Stimulated activated CD8-positive, alpha-beta memory T cell treated with anti-CD3 and anti-CD28 coated beads, Interleukin-4, amount 100 ng/mL, for 48 hours (primary cell): ENCODE measurements around the gene PCDHGB3.
"Not testable (repeated sequence)": the region's sequence is repeated elsewhere in the genome, so short reads cannot be mapped to it uniquely, and the experiment has no call there.

Experiments
- DNase-seq: peaks from one replicate; pipeline ENCODE4 v3.0.0-alpha.2; 2020

Gene PCDHGB3

DNA sequence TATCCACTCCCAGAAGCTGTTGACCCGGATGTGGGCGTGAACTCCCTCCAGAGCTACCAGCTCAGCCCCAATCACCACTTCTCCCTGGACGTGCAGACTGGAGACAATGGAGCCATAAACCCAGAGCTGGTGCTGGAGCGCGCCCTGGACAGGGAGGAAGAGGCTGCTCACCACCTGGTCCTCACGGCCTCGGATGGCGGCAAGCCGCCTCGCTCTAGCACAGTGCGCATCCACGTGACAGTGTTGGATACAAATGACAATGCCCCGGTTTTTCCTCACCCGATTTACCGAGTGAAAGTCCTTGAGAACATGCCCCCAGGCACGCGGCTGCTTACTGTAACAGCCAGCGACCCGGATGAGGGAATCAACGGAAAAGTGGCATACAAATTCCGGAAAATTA is 23.2 kb downstream of the PCDHGB3 start:
- DNase-seq = no peak

DNA sequence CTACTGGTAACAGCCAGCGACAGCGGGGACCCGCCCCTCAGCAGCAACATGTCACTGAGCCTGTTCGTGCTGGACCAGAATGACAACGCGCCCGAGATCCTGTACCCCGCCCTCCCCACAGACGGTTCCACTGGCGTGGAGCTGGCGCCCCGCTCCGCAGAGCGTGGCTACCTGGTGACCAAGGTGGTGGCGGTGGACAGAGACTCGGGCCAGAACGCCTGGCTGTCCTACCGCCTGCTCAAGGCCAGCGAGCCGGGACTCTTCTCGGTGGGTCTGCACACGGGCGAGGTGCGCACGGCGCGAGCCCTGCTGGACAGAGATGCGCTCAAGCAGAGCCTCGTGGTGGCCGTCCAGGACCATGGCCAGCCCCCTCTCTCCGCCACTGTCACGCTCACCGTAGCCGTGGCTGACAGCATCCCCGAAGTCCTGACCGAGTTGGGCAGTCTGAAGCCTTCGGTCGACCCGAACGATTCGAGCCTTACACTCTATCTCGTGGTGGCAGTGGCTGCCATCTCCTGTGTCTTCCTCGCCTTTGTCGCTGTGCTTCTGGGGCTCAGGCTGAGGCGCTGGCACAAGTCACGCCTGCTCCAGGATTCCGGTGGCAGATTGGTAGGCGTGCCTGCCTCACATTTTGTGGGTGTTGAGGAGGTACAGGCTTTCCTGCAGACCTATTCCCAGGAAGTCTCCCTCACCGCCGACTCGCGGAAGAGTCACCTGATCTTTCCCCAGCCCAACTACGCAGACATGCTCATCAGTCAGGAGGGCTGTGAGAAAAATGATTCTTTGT is 24.6 kb downstream of the PCDHGB3 start:
- not testable (repeated sequence) for DNase-seq

DNA sequence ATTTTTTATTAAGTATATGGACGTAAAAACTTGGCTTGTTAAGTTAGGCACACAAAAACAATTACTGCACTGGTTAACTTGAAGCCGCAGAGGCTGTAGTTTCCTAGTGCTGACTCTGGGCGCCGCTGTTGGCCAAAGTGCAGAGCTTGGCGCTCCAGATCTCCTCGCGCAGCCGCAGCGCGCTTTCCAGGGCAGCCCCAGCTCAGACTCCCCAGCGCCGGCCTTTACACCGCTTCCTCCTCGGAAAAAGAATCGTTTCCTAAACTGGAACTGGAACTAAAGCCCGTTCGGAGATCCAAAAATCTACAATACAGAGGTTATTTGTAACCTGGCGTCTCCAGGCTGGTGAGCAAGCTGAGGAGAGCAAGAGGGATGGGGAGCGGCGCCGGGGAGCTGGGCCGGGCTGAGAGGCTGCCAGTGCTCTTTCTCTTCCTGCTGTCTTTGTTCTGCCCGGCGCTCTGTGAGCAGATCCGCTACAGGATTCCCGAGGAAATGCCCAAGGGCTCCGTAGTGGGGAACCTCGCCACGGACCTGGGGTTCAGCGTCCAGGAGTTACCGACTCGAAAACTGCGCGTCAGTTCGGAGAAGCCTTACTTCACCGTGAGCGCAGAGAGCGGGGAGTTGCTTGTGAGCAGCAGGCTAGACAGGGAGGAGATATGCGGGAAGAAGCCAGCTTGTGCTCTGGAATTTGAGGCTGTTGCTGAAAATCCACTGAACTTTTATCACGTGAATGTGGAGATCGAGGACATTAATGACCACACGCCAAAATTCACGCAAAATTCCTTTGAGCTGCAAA is 27.9 kb downstream of the PCDHGB3 start, which contains the start of gene PCDHGB5:
Gene PCDHGB5 (plus strand): TSS at position 192 of the 796 bp plus-strand sequence. CDS start 181 bp downstream, at position 373.
- peak; percentile 52 for DNase-seq

DNA sequence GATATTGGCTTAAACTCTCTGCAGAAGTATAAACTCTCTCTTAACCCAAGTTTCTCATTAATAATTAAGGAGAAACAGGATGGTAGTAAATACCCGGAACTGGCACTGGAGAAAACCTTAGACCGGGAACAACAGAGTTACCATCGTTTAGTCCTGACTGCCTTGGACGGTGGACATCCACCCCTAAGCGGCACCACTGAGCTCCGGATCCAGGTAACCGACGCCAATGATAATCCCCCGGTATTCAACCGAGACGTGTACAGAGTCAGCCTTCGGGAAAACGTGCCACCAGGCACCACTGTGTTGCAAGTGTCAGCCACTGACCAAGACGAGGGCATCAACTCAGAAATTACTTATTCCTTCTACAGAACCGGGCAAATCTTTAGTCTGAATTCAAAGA is 28.6 kb downstream of the PCDHGB3 start:
- DNase-seq = no peak

DNA sequence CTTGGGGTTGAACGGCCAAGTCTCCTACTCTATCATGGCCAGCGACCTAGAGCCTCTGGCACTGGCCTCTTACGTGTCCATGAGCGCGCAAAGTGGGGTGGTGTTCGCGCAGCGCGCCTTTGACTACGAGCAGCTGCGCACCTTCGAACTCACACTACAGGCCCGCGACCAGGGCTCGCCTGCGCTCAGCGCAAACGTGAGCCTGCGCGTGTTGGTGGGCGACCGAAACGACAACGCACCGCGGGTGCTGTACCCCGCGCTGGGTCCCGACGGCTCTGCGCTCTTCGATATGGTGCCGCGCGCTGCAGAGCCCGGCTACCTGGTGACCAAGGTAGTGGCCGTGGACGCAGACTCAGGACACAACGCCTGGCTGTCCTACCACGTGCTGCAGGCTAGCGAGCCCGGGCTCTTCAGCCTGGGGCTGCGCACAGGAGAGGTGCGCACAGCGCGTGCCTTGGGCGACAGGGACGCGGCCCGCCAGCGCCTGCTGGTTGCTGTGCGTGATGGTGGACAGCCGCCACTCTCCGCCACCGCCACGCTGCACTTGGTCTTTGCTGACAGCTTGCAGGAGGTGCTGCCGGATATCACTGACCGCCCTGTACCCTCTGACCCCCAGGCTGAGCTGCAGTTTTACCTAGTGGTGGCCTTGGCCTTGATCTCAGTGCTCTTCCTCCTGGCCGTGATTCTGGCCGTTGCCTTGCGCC is 29.7 kb downstream of the PCDHGB3 start:
- DNase-seq = no peak

DNA sequence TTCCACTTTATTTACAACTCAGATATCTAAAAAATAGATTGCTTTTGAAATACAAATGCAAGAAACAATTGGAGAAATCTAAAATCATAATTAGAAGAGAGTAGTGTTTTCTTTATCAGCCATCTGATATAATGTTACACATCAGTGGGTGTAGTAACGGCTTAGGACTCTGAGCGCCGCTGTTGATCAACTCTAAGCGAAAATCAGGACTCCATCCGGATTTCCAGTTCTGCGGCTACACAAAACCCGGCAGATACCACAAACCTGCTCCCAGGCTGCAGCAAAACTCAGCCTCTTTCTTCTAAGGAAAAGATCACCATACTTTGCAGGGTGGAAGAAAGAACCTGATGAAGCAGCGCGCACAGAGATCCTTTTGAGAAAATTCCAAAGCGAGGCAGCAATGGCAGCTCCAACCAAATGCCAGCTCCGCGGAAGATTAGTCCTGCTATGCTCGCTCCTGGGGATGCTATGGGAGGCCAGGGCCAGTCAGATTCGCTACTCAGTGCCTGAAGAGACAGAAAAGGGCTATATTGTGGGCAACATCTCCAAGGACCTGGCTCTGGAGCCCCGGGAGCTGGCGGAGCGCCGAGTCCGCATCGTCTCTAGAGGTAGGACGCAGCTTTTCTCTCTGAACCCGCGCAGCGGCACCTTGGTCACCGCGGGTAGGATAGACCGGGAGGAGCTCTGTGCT is 32.7 kb downstream of the PCDHGB3 start, which contains the start of gene PCDHGA9:
Gene PCDHGA9 (plus strand): TSS at position 226 of the 691 bp plus-strand sequence. CDS start 175 bp downstream, at position 401.
- DNase-seq = no peak

DNA sequence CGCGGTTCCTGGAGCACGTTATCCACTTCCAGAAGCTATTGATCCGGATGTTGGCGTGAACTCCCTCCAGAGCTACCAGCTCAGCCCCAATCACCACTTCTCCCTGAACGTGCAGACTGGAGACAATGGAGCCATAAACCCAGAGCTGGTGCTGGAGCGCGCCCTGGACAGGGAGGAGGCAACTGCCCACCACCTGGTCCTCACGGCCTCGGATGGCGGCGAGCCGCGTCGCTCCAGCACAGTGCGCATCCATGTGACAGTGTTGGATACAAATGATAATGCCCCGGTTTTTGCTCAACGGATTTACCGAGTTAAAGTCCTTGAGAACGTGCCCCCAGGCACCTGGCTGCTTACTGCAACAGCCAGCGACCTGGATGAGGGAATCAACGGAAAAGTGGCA is 33.3 kb downstream of the PCDHGB3 start:
- no peak for DNase-seq

DNA sequence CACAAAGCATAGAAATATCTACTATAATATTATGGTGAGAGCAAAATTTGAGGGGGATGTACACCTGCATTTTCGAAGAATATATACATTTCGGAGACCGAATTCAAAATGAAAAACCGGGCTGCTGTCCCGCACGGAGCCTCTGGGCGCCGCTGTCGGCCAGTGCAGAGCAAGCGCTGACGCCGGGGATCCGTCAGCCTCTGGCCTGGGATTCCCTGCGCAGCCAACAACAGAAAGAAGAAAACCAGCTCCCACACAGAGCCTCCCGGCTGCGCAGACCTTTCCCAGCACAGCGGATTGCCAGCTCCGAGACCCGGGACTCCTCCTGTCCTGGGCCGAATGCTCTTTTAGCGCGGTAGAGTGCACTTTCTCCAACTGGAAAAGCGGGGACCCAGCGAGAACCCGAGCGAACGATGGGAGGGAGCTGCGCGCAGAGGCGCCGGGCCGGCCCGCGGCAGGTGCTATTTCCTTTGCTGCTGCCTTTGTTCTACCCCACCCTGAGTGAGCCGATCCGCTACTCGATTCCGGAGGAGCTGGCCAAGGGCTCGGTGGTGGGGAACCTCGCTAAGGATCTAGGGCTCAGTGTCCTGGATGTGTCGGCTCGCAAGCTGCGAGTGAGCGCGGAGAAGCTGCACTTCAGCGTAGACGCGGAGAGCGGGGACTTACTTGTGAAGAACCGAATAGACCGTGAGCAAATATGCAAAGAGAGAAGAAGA is 37.9 kb downstream of the PCDHGB3 start, which contains the start of gene PCDHGB6:
Gene PCDHGB6 (plus strand): TSS at position 232 of the 716 bp plus-strand sequence. CDS start 182 bp downstream, at position 414.
- peak; percentile 63 for DNase-seq

DNA sequence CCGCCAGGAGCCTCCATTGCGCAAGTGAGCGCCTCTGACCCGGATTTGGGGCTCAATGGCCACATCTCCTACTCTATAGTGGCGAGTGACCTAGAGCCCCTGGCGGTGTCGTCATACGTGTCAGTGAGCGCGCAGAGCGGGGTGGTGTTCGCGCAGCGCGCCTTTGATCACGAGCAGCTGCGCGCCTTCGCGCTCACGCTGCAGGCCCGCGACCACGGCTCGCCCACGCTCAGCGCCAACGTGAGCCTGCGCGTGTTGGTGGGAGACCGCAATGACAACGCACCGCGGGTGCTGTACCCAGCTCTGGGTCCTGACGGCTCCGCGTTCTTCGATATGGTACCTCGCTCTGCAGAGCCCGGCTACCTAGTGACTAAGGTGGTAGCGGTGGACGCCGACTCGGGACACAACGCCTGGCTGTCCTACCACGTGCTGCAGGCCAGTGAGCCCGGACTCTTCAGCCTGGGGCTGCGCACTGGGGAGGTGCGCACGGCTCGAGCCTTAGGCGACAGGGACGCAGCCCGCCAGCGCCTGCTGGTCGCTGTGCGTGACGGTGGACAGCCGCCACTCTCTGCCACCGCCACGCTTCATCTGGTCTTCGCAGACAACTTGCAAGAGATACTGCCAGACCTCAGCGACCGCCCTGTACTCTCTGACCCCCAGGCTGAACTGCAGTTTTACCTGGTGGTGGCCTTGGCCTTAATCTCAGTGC is 39.7 kb downstream of the PCDHGB3 start:
- no peak for DNase-seq

DNA sequence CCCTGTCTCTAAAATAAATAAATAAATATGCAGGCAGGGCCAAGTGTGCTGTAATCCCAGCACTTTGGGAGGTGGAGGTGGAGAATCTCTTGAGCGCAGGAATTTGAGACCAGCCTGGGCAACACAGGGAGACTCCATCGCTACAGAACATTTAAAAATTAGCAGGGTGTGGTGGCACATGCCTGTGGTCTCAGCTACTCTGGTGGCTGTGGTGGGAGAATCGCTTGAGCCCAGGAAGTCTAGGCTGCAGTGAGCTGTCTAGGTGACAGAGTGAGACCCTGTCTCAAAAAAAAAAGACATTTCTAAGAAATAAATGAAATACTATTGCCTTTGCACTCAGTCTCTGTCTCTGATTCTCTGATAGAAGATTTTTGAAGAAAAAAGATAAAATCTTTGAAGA is 41.5 kb downstream of the PCDHGB3 start:
- no peak for DNase-seq

DNA sequence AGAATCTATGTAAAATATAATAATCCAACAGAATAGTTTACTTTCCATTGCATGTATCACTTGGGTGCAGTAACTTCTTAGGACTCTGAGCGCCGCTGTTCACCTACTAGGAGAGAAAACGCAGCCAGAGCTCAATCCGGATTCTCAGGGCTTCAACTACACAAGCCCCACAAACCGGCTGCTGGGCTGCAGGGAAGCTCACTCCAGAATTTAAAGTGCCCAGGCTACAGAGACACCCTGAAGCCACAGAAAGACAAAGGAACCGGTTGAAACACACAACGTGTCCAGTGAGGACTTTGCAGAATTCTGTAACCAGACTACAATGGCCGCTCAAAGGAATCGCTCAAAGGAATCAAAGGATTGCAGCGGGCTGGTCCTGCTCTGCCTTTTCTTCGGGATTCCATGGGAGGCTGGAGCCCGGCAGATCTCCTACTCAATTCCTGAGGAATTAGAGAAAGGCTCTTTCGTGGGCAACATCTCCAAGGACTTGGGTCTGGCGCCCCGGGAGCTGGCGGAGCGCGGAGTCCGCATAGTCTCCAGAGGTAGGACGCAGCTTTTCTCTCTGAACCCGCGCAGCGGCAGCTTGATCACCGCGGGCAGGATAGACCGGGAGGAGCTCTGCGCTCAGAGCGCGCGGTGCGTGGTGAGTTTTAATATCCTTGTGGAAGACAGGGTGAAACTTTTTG is 43.0 kb downstream of the PCDHGB3 start, which contains the start of gene PCDHGA10:
Gene PCDHGA10 (plus strand): TSS at position 134 of the 686 bp plus-strand sequence. CDS start 189 bp downstream, at position 323.
- DNase-seq = peak; percentile 66

DNA sequence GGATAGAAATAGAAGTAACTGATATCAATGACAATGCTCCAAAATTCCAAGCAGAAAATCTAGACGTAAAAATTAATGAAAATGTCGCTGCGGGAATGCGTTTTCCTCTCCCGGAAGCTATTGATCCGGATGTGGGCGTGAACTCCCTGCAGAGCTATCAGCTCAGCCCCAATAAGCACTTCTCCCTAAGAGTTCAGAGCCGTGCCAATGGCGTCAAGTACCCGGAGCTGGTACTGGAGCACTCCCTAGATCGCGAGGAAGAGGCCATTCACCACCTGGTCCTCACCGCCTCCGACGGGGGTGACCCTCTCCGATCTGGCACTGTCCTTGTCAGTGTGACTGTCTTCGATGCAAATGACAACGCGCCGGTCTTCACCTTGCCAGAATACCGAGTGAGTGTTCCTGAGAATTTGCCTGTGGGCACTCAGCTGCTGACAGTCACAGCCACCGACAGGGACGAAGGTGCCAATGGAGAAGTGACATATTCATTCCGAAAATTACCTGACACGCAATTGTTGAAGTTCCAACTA is 43.6 kb downstream of the PCDHGB3 start:
- DNase-seq = no peak

DNA sequence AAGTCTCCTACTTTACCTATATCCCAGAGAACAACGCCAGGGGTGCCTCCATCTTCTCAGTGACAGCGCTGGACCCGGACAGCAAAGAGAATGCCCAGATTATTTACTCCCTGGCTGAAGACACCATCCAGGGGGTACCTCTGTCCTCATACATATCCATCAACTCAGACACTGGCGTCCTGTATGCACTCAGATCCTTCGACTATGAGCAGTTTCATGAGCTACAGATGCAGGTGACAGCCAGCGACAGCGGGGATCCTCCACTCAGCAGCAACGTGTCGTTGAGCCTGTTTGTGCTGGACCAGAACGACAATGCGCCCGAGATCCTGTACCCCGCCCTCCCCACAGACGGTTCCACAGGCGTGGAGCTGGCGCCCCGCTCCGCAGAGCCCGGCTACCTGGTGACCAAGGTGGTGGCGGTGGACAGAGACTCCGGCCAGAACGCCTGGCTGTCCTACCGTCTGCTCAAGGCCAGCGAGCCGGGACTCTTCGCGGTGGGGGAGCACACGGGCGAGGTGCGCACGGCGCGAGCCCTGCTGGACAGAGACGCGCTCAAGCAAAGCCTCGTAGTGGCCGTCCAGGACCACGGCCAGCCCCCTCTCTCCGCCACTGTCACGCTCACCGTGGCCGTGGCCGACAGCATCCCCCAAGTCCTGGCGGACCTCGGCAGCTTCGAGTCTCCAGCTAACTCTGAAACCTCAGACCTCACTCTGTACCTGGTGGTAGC is 44.7 kb downstream of the PCDHGB3 start:
- not testable (repeated sequence) for DNase-seq

DNA sequence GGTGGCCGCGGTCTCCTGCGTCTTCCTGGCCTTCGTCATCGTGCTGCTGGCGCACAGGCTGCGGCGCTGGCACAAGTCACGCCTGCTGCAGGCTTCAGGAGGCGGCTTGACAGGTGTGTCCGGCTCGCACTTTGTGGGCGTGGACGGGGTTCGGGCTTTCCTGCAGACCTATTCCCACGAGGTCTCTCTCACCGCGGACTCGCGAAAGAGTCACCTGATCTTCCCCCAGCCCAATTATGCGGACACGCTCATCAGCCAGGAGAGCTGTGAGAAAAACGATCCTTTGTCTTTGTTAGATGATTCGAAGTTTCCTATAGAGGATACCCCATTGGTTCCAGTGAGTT is 45.2 kb downstream of the PCDHGB3 start:
- not testable (repeated sequence) for DNase-seq

DNA sequence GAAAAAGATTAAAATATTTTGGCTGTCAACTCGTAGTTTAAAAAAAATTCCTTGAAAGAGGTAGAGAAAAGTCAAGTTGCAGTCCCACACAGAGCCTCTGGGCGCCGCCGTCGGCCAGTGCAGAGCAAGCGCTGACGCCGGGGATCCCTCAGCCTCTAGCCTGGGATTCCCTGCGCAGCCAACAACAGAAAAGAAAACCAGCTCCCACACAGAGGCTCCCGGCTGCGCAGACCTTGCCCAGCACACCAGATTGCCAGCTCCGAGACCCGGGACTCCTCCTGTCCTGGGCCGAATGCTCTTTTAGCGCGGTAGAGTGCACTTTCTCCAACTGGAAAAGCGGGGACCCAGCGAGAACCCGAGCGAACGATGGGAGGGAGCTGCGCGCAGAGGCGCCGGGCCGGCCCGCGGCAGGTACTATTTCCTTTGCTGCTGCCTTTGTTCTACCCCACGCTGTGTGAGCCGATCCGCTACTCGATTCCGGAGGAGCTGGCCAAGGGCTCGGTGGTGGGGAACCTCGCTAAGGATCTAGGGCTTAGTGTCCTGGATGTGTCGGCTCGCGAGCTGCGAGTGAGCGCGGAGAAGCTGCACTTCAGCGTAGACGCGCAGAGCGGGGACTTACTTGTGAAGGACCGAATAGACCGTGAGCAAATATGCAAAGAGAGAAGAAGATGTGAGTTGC is 47.6 kb downstream of the PCDHGB3 start, which contains the start of gene PCDHGB7:
Gene PCDHGB7 (plus strand): TSS at position 184 of the 679 bp plus-strand sequence. CDS start 183 bp downstream, at position 367.
- DNase-seq = peak; percentile 76

DNA sequence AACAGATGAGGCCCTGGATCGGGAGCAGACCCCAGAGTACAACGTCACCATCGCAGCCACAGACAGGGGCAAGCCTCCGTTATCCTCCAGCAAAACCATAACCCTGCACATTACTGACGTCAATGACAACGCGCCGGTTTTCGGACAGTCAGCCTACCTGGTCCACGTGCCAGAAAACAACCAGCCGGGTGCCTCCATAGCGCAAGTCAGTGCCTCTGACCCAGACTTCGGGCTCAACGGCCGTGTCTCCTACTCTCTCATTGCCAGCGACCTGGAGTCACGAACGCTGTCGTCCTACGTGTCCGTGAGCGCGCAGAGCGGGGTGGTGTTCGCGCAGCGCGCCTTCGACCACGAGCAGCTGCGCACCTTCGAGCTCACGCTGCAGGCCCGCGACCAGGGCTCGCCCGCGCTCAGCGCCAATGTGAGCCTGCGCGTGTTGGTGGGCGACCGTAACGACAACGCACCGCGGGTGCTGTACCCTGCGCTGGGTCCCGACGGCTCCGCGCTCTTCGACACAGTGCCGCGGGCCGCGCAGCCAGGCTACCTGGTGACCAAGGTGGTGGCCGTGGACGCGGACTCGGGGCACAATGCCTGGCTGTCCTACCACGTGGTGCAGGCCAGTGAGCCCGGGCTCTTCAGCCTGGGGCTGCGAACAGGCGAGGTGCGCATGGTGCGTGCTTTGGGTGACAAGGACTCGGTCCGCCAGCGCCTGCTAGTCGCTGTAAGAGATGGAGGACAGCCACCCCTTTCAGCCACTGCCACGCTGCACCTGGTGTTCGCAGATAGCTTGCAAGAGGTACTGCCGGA is 49.2 kb downstream of the PCDHGB3 start:
- DNase-seq = no peak

DNA sequence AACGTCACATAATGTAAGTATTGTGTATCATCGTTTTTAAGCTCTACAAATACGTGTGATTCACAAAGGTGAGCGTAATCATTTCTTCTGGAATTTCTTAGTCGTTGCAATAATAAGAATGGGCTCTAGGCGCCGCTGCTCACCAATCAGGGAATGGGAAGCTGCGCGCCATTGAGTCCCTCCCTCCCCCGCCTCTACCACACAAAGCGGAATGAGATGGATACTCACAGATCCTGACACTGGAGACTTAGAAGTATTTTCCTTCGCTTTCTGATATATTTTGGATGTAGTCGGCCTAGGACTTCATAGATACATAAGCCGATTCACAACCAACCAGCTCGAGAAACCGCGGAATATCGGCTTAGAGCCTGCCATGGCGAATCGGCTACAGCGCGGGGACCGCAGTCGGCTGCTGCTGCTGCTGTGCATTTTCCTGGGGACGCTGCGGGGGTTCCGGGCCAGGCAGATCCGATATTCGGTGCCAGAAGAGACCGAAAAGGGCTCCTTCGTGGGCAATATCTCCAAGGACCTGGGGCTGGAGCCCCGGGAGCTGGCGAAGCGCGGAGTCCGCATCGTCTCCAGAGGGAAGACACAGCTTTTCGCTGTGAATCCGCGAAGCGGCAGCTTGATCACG is 50.9 kb downstream of the PCDHGB3 start, which contains the start of gene PCDHGA11:
Gene PCDHGA11 (plus strand): TSS at position 197 of the 634 bp plus-strand sequence. CDS start 177 bp downstream, at position 374.
- DNase-seq = peak; percentile 77
